WTC11 (cell line): ENCODE measurements around the gene PLCE1.

Experiments
- CREB1 ChIP-seq: sonication (generic); formaldehyde crosslinking; IDR thresholded peaks from 2 replicates; pipeline ENCODE4 v1.8.0; 2023; ENCODE audit warnings: mild to moderate bottlenecking, missing genetic modification reagents
- ELF4 ChIP-seq: sonication (generic); formaldehyde crosslinking; IDR thresholded peaks from 2 replicates; pipeline ENCODE4 v1.8.1; 2022; ENCODE audit warnings: low read depth, mild to moderate bottlenecking, moderate library complexity, missing genetic modification reagents
- IRF2 ChIP-seq: sonication (generic); formaldehyde crosslinking; IDR thresholded peaks from 2 replicates; pipeline ENCODE4 v1.8.0; 2022; ENCODE audit warnings: low read depth, missing genetic modification reagents, borderline replicate concordance
- ZNF232 ChIP-seq: sonication (generic); formaldehyde crosslinking; IDR thresholded peaks from 2 replicates; pipeline ENCODE4 v1.8.0; 2022; ENCODE audit warnings: mild to moderate bottlenecking, missing genetic modification reagents
- TF ChIP-seq, protein P1 (sequence below): fragments of 200-600 bp; IDR thresholded peaks from 2 replicates; pipeline ENCODE4 v1.8.0; 2022; ENCODE audit warnings: antibody characterized with exemption
- TF ChIP-seq, protein P2 (sequence below): sonication (generic); formaldehyde crosslinking; IDR thresholded peaks from 2 replicates; pipeline ENCODE4 v1.8.1; 2023; ENCODE audit warnings: mild to moderate bottlenecking, missing genetic modification reagents, moderate library complexity
- TF ChIP-seq, protein P3 (sequence below): sonication (generic); formaldehyde crosslinking; IDR thresholded peaks from 2 replicates; pipeline ENCODE4 v1.8.1; 2023; ENCODE audit warnings: mild to moderate bottlenecking, missing genetic modification reagents
- TF ChIP-seq, protein P4 (sequence below): sonication (generic); formaldehyde crosslinking; IDR thresholded peaks from 2 replicates; pipeline ENCODE4 v1.8.0; 2022; ENCODE audit warnings: mild to moderate bottlenecking, missing genetic modification reagents
- TF ChIP-seq, protein P5 (sequence below): sonication (generic); formaldehyde crosslinking; conservative IDR thresholded peaks from 2 replicates; pipeline ENCODE4 v1.8.1; 2023; ENCODE audit warnings: mild to moderate bottlenecking, low read depth, missing genetic modification reagents, moderate library complexity
- TF ChIP-seq, protein P6 (sequence below): fragments of 250-450 bp; sonication (Bioruptor Pico); IDR thresholded peaks from 2 replicates; pipeline ENCODE4 v1.8.0; 2021; ENCODE audit warnings: mild to moderate bottlenecking
- TF ChIP-seq, protein P7 (sequence below): sonication (generic); formaldehyde crosslinking; IDR thresholded peaks from 2 replicates; pipeline ENCODE4 v1.8.0; 2023; ENCODE audit warnings: missing genetic modification reagents, mild to moderate bottlenecking, borderline replicate concordance
- TF ChIP-seq, protein P8 (sequence below): sonication (generic); formaldehyde crosslinking; IDR thresholded peaks from 2 replicates; pipeline ENCODE4 v1.8.1; 2023; ENCODE audit warnings: mild to moderate bottlenecking, moderate library complexity, missing genetic modification reagents

DNA sequence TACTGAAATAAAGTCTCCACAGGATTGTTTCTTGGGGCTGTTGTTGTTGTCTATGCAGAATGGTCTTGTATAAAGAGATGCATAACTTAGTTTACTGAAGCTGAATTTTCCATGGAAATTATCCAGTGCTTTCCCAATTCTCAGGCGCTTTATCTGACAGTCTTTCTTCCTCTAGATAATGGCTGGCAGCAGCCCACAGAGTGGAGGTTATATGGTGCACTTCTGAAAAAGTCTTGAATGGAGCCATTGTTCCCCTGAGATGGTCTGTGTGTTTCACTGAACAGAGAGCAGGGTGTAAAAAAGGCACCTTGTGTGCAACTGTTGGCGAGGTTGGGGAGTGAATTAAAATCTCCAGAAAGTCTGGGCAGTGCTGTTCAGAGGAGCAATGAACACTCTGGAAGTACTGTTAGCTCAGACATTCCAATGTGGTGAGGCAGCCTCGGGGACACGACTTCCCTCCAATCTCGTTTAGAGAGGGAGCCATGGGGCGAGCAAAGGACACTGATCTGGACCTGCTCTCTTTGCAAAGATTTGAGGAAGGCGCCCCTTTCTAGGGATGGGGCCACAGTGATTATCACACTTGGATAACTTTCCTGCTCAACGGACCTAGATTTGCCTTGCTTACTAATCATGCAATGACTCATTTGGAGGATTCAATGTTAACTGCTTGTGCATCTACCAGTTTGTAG is 2.0 kb upstream of the PLCE1 start:
- TF ChIP-seq, protein P1, sequence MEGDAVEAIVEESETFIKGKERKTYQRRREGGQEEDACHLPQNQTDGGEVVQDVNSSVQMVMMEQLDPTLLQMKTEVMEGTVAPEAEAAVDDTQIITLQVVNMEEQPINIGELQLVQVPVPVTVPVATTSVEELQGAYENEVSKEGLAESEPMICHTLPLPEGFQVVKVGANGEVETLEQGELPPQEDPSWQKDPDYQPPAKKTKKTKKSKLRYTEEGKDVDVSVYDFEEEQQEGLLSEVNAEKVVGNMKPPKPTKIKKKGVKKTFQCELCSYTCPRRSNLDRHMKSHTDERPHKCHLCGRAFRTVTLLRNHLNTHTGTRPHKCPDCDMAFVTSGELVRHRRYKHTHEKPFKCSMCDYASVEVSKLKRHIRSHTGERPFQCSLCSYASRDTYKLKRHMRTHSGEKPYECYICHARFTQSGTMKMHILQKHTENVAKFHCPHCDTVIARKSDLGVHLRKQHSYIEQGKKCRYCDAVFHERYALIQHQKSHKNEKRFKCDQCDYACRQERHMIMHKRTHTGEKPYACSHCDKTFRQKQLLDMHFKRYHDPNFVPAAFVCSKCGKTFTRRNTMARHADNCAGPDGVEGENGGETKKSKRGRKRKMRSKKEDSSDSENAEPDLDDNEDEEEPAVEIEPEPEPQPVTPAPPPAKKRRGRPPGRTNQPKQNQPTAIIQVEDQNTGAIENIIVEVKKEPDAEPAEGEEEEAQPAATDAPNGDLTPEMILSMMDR, result no peak
- TF ChIP-seq, protein P2, sequence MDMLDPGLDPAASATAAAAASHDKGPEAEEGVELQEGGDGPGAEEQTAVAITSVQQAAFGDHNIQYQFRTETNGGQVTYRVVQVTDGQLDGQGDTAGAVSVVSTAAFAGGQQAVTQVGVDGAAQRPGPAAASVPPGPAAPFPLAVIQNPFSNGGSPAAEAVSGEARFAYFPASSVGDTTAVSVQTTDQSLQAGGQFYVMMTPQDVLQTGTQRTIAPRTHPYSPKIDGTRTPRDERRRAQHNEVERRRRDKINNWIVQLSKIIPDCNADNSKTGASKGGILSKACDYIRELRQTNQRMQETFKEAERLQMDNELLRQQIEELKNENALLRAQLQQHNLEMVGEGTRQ (CRISPR knock-in tag), result no peak
- no peak for TF ChIP-seq CREB1 (CRISPR knock-in tag)
- TF ChIP-seq, protein P3, sequence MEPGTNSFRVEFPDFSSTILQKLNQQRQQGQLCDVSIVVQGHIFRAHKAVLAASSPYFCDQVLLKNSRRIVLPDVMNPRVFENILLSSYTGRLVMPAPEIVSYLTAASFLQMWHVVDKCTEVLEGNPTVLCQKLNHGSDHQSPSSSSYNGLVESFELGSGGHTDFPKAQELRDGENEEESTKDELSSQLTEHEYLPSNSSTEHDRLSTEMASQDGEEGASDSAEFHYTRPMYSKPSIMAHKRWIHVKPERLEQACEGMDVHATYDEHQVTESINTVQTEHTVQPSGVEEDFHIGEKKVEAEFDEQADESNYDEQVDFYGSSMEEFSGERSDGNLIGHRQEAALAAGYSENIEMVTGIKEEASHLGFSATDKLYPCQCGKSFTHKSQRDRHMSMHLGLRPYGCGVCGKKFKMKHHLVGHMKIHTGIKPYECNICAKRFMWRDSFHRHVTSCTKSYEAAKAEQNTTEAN (CRISPR knock-in tag), result no peak
- TF ChIP-seq, protein P4, sequence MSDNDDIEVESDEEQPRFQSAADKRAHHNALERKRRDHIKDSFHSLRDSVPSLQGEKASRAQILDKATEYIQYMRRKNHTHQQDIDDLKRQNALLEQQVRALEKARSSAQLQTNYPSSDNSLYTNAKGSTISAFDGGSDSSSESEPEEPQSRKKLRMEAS, result no peak
- no peak for TF ChIP-seq ELF4 (CRISPR knock-in tag)
- no peak for TF ChIP-seq IRF2 (CRISPR knock-in tag)
- TF ChIP-seq, protein P5, sequence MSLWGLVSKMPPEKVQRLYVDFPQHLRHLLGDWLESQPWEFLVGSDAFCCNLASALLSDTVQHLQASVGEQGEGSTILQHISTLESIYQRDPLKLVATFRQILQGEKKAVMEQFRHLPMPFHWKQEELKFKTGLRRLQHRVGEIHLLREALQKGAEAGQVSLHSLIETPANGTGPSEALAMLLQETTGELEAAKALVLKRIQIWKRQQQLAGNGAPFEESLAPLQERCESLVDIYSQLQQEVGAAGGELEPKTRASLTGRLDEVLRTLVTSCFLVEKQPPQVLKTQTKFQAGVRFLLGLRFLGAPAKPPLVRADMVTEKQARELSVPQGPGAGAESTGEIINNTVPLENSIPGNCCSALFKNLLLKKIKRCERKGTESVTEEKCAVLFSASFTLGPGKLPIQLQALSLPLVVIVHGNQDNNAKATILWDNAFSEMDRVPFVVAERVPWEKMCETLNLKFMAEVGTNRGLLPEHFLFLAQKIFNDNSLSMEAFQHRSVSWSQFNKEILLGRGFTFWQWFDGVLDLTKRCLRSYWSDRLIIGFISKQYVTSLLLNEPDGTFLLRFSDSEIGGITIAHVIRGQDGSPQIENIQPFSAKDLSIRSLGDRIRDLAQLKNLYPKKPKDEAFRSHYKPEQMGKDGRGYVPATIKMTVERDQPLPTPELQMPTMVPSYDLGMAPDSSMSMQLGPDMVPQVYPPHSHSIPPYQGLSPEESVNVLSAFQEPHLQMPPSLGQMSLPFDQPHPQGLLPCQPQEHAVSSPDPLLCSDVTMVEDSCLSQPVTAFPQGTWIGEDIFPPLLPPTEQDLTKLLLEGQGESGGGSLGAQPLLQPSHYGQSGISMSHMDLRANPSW, result no peak
- TF ChIP-seq, protein P6, sequence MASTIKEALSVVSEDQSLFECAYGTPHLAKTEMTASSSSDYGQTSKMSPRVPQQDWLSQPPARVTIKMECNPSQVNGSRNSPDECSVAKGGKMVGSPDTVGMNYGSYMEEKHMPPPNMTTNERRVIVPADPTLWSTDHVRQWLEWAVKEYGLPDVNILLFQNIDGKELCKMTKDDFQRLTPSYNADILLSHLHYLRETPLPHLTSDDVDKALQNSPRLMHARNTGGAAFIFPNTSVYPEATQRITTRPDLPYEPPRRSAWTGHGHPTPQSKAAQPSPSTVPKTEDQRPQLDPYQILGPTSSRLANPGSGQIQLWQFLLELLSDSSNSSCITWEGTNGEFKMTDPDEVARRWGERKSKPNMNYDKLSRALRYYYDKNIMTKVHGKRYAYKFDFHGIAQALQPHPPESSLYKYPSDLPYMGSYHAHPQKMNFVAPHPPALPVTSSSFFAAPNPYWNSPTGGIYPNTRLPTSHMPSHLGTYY, result no peak
- TF ChIP-seq, protein P7, sequence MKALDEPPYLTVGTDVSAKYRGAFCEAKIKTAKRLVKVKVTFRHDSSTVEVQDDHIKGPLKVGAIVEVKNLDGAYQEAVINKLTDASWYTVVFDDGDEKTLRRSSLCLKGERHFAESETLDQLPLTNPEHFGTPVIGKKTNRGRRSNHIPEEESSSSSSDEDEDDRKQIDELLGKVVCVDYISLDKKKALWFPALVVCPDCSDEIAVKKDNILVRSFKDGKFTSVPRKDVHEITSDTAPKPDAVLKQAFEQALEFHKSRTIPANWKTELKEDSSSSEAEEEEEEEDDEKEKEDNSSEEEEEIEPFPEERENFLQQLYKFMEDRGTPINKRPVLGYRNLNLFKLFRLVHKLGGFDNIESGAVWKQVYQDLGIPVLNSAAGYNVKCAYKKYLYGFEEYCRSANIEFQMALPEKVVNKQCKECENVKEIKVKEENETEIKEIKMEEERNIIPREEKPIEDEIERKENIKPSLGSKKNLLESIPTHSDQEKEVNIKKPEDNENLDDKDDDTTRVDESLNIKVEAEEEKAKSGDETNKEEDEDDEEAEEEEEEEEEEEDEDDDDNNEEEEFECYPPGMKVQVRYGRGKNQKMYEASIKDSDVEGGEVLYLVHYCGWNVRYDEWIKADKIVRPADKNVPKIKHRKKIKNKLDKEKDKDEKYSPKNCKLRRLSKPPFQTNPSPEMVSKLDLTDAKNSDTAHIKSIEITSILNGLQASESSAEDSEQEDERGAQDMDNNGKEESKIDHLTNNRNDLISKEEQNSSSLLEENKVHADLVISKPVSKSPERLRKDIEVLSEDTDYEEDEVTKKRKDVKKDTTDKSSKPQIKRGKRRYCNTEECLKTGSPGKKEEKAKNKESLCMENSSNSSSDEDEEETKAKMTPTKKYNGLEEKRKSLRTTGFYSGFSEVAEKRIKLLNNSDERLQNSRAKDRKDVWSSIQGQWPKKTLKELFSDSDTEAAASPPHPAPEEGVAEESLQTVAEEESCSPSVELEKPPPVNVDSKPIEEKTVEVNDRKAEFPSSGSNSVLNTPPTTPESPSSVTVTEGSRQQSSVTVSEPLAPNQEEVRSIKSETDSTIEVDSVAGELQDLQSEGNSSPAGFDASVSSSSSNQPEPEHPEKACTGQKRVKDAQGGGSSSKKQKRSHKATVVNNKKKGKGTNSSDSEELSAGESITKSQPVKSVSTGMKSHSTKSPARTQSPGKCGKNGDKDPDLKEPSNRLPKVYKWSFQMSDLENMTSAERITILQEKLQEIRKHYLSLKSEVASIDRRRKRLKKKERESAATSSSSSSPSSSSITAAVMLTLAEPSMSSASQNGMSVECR, result no peak
- TF ChIP-seq, protein P8, sequence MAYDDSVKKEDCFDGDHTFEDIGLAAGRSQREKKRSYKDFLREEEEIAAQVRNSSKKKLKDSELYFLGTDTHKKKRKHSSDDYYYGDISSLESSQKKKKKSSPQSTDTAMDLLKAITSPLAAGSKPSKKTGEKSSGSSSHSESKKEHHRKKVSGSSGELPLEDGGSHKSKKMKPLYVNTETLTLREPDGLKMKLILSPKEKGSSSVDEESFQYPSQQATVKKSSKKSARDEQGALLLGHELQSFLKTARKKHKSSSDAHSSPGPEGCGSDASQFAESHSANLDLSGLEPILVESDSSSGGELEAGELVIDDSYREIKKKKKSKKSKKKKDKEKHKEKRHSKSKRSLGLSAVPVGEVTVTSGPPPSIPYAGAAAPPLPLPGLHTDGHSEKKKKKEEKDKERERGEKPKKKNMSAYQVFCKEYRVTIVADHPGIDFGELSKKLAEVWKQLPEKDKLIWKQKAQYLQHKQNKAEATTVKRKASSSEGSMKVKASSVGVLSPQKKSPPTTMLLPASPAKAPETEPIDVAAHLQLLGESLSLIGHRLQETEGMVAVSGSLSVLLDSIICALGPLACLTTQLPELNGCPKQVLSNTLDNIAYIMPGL (CRISPR knock-in tag), result no peak
- no peak for TF ChIP-seq ZNF232 (CRISPR knock-in tag)
